ENCODE results near the gene NR6A1.

DNA sequence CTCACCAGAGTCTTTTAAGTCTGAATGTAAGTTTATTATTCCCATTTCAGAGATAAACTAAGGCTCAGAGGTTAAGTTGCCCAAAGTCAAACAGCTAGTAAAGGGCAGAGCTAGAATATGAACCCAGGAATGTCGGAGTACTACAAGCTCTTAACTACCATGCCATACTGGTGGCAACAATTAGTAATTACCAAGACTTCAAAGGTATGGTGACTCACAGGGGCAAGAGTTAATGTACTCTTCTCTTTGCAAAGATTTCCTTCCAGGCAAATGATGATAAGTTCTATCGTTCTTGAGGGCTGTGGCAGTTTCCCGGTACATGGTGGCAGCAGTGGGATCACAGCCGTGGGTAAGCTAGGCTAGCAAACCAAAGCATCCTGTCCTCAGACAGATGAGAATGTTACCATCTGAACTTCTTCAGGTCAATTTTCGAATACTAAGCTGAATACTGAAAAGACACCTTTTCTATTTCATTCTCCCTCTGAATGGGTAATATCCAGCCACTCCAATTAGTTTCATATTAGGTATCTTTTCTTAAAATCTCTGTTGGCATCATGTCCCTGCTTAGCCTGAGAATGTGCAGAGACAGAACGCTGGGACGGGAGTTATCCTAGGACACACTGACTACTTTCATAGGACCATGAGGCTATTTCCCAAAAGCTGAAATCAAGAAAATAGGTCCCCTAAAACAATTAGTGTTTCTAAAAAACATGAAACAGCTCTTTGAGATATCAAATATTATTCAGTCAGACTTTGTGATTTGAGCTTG, 147.0 kb downstream of the NR6A1 start:
- TF ChIP-seq MAFK (IDR thresholded peaks at IDR 0.05; ENCODE audit: partially characterized antibody) (no peak), KDM1A (IDR thresholded peaks at IDR 0.05; ENCODE audit: low read depth) (no peak), HEYL (CRISPR knock-in tag; IDR thresholded peaks at IDR 0.05) (no peak), POLR2A (IDR thresholded peaks at IDR 0.05; ENCODE audit: low read length) (no peak), NFE2L2 (conservative IDR thresholded peaks at IDR 0.05; ENCODE audit: low read length) (no peak), CBX8 (IDR thresholded peaks at IDR 0.05) (no peak)
- TF ChIP-seq, protein P1, sequence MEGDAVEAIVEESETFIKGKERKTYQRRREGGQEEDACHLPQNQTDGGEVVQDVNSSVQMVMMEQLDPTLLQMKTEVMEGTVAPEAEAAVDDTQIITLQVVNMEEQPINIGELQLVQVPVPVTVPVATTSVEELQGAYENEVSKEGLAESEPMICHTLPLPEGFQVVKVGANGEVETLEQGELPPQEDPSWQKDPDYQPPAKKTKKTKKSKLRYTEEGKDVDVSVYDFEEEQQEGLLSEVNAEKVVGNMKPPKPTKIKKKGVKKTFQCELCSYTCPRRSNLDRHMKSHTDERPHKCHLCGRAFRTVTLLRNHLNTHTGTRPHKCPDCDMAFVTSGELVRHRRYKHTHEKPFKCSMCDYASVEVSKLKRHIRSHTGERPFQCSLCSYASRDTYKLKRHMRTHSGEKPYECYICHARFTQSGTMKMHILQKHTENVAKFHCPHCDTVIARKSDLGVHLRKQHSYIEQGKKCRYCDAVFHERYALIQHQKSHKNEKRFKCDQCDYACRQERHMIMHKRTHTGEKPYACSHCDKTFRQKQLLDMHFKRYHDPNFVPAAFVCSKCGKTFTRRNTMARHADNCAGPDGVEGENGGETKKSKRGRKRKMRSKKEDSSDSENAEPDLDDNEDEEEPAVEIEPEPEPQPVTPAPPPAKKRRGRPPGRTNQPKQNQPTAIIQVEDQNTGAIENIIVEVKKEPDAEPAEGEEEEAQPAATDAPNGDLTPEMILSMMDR (IDR thresholded peaks at IDR 0.05) = no peak
- TF ChIP-seq, protein P2, sequence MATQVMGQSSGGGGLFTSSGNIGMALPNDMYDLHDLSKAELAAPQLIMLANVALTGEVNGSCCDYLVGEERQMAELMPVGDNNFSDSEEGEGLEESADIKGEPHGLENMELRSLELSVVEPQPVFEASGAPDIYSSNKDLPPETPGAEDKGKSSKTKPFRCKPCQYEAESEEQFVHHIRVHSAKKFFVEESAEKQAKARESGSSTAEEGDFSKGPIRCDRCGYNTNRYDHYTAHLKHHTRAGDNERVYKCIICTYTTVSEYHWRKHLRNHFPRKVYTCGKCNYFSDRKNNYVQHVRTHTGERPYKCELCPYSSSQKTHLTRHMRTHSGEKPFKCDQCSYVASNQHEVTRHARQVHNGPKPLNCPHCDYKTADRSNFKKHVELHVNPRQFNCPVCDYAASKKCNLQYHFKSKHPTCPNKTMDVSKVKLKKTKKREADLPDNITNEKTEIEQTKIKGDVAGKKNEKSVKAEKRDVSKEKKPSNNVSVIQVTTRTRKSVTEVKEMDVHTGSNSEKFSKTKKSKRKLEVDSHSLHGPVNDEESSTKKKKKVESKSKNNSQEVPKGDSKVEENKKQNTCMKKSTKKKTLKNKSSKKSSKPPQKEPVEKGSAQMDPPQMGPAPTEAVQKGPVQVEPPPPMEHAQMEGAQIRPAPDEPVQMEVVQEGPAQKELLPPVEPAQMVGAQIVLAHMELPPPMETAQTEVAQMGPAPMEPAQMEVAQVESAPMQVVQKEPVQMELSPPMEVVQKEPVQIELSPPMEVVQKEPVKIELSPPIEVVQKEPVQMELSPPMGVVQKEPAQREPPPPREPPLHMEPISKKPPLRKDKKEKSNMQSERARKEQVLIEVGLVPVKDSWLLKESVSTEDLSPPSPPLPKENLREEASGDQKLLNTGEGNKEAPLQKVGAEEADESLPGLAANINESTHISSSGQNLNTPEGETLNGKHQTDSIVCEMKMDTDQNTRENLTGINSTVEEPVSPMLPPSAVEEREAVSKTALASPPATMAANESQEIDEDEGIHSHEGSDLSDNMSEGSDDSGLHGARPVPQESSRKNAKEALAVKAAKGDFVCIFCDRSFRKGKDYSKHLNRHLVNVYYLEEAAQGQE (IDR thresholded peaks at IDR 0.05) = no peak
- TF ChIP-seq, protein P3, sequence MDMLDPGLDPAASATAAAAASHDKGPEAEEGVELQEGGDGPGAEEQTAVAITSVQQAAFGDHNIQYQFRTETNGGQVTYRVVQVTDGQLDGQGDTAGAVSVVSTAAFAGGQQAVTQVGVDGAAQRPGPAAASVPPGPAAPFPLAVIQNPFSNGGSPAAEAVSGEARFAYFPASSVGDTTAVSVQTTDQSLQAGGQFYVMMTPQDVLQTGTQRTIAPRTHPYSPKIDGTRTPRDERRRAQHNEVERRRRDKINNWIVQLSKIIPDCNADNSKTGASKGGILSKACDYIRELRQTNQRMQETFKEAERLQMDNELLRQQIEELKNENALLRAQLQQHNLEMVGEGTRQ (IDR thresholded peaks at IDR 0.05) = no peak
- TF ChIP-seq, protein P4, sequence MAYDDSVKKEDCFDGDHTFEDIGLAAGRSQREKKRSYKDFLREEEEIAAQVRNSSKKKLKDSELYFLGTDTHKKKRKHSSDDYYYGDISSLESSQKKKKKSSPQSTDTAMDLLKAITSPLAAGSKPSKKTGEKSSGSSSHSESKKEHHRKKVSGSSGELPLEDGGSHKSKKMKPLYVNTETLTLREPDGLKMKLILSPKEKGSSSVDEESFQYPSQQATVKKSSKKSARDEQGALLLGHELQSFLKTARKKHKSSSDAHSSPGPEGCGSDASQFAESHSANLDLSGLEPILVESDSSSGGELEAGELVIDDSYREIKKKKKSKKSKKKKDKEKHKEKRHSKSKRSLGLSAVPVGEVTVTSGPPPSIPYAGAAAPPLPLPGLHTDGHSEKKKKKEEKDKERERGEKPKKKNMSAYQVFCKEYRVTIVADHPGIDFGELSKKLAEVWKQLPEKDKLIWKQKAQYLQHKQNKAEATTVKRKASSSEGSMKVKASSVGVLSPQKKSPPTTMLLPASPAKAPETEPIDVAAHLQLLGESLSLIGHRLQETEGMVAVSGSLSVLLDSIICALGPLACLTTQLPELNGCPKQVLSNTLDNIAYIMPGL (CRISPR knock-in tag; IDR thresholded peaks at IDR 0.05; ENCODE audit: borderline replicate concordance) = no peak
- TF ChIP-seq, protein P5, sequence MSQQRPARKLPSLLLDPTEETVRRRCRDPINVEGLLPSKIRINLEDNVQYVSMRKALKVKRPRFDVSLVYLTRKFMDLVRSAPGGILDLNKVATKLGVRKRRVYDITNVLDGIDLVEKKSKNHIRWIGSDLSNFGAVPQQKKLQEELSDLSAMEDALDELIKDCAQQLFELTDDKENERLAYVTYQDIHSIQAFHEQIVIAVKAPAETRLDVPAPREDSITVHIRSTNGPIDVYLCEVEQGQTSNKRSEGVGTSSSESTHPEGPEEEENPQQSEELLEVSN (IDR thresholded peaks at IDR 0.05; ENCODE audit: borderline replicate concordance, low read depth) = no peak
- TF ChIP-seq, protein P6, sequence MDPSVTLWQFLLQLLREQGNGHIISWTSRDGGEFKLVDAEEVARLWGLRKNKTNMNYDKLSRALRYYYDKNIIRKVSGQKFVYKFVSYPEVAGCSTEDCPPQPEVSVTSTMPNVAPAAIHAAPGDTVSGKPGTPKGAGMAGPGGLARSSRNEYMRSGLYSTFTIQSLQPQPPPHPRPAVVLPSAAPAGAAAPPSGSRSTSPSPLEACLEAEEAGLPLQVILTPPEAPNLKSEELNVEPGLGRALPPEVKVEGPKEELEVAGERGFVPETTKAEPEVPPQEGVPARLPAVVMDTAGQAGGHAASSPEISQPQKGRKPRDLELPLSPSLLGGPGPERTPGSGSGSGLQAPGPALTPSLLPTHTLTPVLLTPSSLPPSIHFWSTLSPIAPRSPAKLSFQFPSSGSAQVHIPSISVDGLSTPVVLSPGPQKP (IDR thresholded peaks at IDR 0.05; ENCODE audit: low read depth, low read length) = no peak
- TF ChIP-seq, protein P7, sequence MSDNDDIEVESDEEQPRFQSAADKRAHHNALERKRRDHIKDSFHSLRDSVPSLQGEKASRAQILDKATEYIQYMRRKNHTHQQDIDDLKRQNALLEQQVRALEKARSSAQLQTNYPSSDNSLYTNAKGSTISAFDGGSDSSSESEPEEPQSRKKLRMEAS (IDR thresholded peaks at IDR 0.05) = no peak
- TF ChIP-seq, protein P8, sequence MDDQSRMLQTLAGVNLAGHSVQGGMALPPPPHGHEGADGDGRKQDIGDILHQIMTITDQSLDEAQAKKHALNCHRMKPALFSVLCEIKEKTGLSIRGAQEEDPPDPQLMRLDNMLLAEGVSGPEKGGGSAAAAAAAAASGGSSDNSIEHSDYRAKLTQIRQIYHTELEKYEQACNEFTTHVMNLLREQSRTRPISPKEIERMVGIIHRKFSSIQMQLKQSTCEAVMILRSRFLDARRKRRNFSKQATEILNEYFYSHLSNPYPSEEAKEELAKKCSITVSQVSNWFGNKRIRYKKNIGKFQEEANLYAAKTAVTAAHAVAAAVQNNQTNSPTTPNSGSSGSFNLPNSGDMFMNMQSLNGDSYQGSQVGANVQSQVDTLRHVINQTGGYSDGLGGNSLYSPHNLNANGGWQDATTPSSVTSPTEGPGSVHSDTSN (IDR thresholded peaks at IDR 0.05) = no peak

All from A549 (cell line).